HepG2 (cell line): Measurements from ENCODE around the gene CORO1C. TPM values are rescaled to one million over a fixed set of nuclear protein-coding genes. Genes with fewer than 3 reads are reported as not detected.

Source experiments
- CBX2 ChIP-seq, 2 experiments: fragments of 200-600 bp in 1 of 2; sonication (generic); formaldehyde crosslinking in 1 of 2; IDR thresholded peaks; 2 replicates each; pipeline versions ENCODE4 v1.7.0 to v1.8.1; 2018 to 2022; ENCODE audit warnings: low read depth in 2 of 2, low read length in 1 of 2, mild to moderate bottlenecking in 1 of 2, missing genetic modification reagents in 1 of 2
- DBP ChIP-seq: sonication (generic); formaldehyde crosslinking; IDR thresholded peaks from 2 replicates; pipeline ENCODE4 v1.4.0; 2020; ENCODE audit warnings: missing genetic modification reagents; ENCODE audit errors: not compliant biosample characterization
- GATAD1 ChIP-seq: IDR thresholded peaks from 2 replicates; pipeline ENCODE4 v1.6.1; 2016; ENCODE audit warnings: missing genetic modification reagents, missing compliant biosample characterization
- KLF12 ChIP-seq: sonication (generic); formaldehyde crosslinking; IDR thresholded peaks from 2 replicates; pipeline ENCODE4 v1.4.0; 2020; ENCODE audit warnings: missing genetic modification reagents, borderline replicate concordance
- NONO ChIP-seq, 2 experiments: fragments of 450-650 bp in 1 of 2; sonication (generic) in 1 of 2; formaldehyde crosslinking in 1 of 2; IDR thresholded peaks in 1 of 2; conservative IDR thresholded peaks in 1 of 2; 2 replicates each; pipeline versions ENCODE4 v1.6.1 to v1.8.0; 2017 to 2022; ENCODE audit warnings: mild to moderate bottlenecking in 1 of 2, missing genetic modification reagents in 1 of 2, moderate library complexity in 1 of 2
- RELA ChIP-seq: sonication (generic); formaldehyde crosslinking; IDR thresholded peaks from 2 replicates; pipeline ENCODE4 v1.4.0; 2020; ENCODE audit warnings: missing genetic modification reagents
- SOX6 ChIP-seq, 2 experiments: fragments of 450-650 bp in 1 of 2; sonication (generic) in 1 of 2; formaldehyde crosslinking in 1 of 2; IDR thresholded peaks; 2 replicates each; pipeline versions ENCODE4 v1.4.0 to v1.6.1; 2017 to 2020; ENCODE audit warnings: antibody characterized with exemption in 1 of 2, mild to moderate bottlenecking in 1 of 2, missing genetic modification reagents in 1 of 2
- STAT6 ChIP-seq: sonication (generic); formaldehyde crosslinking; IDR thresholded peaks from 2 replicates; pipeline ENCODE4 v1.4.0; 2020; ENCODE audit warnings: missing genetic modification reagents, mild to moderate bottlenecking, borderline replicate concordance
- TBP ChIP-seq: sonication (generic); formaldehyde crosslinking; IDR thresholded peaks from 2 replicates; pipeline ENCODE4 v1.5.0; 2020; ENCODE audit warnings: missing genetic modification reagents
- ZNF20 ChIP-seq: sonication (generic); formaldehyde crosslinking; IDR thresholded peaks from 2 replicates; pipeline ENCODE4 v1.4.0; 2020; ENCODE audit warnings: mild to moderate bottlenecking, moderate library complexity, missing genetic modification reagents
- ZNF558 ChIP-seq: sonication (generic); formaldehyde crosslinking; IDR thresholded peaks from 2 replicates; pipeline ENCODE4 v1.9.0; 2022; ENCODE audit warnings: mild to moderate bottlenecking, missing genetic modification reagents, borderline replicate concordance
- ZNF574 ChIP-seq: sonication (generic); formaldehyde crosslinking; IDR thresholded peaks from 2 replicates; pipeline ENCODE4 v1.4.0; 2020; ENCODE audit warnings: missing genetic modification reagents
- ZNF749 ChIP-seq: sonication (generic); formaldehyde crosslinking; IDR thresholded peaks from 2 replicates; pipeline ENCODE4 v1.8.0; 2022; ENCODE audit warnings: mild to moderate bottlenecking, missing genetic modification reagents, moderate library complexity, borderline replicate concordance
- ZSCAN25 ChIP-seq: sonication (generic); formaldehyde crosslinking; IDR thresholded peaks from 2 replicates; pipeline ENCODE4 v1.8.0; 2022; ENCODE audit warnings: mild to moderate bottlenecking, missing genetic modification reagents
- ZSCAN30 ChIP-seq: sonication (generic); formaldehyde crosslinking; IDR thresholded peaks from 2 replicates; pipeline ENCODE4 v1.5.0; 2020; ENCODE audit warnings: mild to moderate bottlenecking, missing genetic modification reagents
- ZXDC ChIP-seq: sonication (generic); formaldehyde crosslinking; IDR thresholded peaks from 2 replicates; pipeline ENCODE4 v1.5.0; 2020; ENCODE audit warnings: mild to moderate bottlenecking, missing genetic modification reagents
- polyA plus RNA-seq, 8 experiments: library from polyadenylated mRNA; depleted of rRNA in 3 of 8; stranded (reverse) in 7 of 8; unstranded in 1 of 8; fragments of >200 nt; fragmentation: Illumina TruSeq in 4 of 8; extraction: Trizol in 4 of 8; gene quantifications; 2 replicates each; pipeline versions ENCODE4 v1.2.1 to v1.2.3, GENCODE V29; 2011 to 2016; ENCODE audit warnings: low read depth in 4 of 8, missing spikeins in 1 of 8, mixed read lengths in 1 of 8; ENCODE audit not compliant: insufficient read depth in 1 of 8
- total RNA-seq, 5 experiments: library from RNA; depleted of rRNA; stranded (reverse); fragments of >200 nt; fragmentation: Illumina TruSeq; extraction: Trizol; gene quantifications; 2 replicates each; pipeline ENCODE4 v1.2.3, GENCODE V29; 2016; ENCODE audit warnings: low read depth in 1 of 5

The CORO1C gene
- total and polyA plus RNA-seq, 2 of the 13 experiments (the other 11 are each of a cell fraction or from before 2014, with no cell fraction given) = 73.7 to 131 TPM

DNA sequence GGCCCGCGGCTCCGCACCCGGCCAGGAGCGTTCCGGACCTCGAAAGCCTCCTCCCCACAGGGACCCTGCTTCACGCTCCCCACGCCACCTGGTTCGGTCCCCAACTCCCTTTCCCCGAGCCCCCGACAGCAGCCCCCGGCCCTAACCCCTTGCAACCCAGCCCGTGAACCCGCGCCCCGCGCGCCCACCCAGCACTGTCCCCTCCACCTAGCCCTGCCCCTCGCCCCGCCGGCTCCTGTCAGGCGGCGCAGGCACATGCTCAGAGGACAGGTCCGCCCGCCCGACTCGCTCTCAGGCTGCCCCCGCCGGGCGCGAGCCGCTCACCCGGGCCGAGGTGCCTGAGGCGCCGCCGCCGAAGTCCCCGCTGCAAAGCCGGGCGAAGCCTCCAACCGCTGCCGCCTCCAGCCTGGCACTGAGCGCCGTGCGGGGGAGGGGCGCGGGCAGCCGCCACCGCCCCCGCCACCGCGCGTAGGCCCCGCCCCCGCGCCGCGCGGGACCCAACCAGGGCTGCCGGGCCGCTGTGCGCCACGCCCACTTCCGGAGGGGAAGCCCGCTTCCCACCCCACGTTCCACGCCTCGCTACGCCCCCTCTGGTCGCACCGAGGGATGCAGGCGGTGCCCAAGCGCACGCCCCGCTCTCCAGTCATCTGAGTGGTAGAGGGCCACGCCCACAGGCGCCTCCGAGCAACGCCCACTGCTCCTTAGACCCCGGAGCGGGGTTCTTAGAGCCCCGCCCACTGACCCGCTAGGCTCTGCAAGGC lies at the start of gene CORO1C (continued):
- TF ChIP-seq STAT6 = no peak
- TF ChIP-seq KLF12 (CRISPR knock-in tag) = 0 out of 2 replicates have a peak, but pooled peaks have one; percentile 15
- no peak for TF ChIP-seq TBP (CRISPR knock-in tag)
- TF ChIP-seq DBP = no peak
- TF ChIP-seq ZNF749 (CRISPR knock-in tag) = no peak
- TF ChIP-seq CBX2 (IDR thresholded peaks at IDR 0.05; ENCODE audit: low read depth, low read length) = no peak
- TF ChIP-seq CBX2 (CRISPR knock-in tag; IDR thresholded peaks at IDR 0.05; ENCODE audit: low read depth) = no peak
- no peak for TF ChIP-seq ZSCAN30 (CRISPR knock-in tag)
- no peak for TF ChIP-seq ZXDC (CRISPR knock-in tag)
- no peak for TF ChIP-seq NONO (IDR thresholded peaks at IDR 0.05)
- no peak; the same call in 1 of the 2 replicates for TF ChIP-seq NONO (CRISPR knock-in tag; conservative IDR thresholded peaks at IDR 0.05)
- no peak for TF ChIP-seq ZNF20 (CRISPR knock-in tag)
- no peak for TF ChIP-seq ZNF558 (CRISPR knock-in tag)
- no peak for TF ChIP-seq GATAD1 (CRISPR knock-in tag)
- TF ChIP-seq RELA = peak; percentile 65; the same call in 1 of the 2 replicates
- no peak; the same call in 1 of the 2 replicates for TF ChIP-seq ZNF574 (CRISPR knock-in tag)
- TF ChIP-seq ZSCAN25 (CRISPR knock-in tag) = no peak
- no peak for TF ChIP-seq SOX6 (IDR thresholded peaks at IDR 0.05)
- no peak; the same call in none of the 2 replicates for TF ChIP-seq SOX6 (CRISPR knock-in tag; IDR thresholded peaks at IDR 0.05)
